ENCODE data around the gene RAB20. TPM values are rescaled to one million over a fixed set of nuclear protein-coding genes. Genes with fewer than 3 reads are reported as not detected.

The RAB20 gene
- total and polyA plus RNA-seq, 10 of the 15 experiments (the other 5 are each of a cell fraction or from before 2014, with no cell fraction given): 0.48 to 33.1 (median 9.6) TPM

GRCh38 chr13:110516500-110516899 lies 45.0 kb downstream of the RAB20 start:
- Histone ChIP-seq H2AFZ (ENCODE audit: control insufficient read depth, low read depth, low read length) (no peak overlapping the region), H3K9ac (ENCODE audit: control insufficient read depth, insufficient read depth, low read length) (no peak overlapping the region), H3K27ac (ENCODE audit: control insufficient read depth, insufficient read depth) (no peak overlapping the region), H3K36me3 (ENCODE audit: control insufficient read depth in 2 of 2, insufficient read depth in 2 of 2, low read length in 1 of 2) (peaks cover 0 to 2% of the 10 kb centered on the region in 2 experiments; a peak in 2 of 4 replicates), H3K4me2 (ENCODE audit: control insufficient read depth, insufficient read depth) (no peak overlapping the region), H3K4me1 (ENCODE audit: control insufficient read depth, insufficient read depth, low read length) (peaks cover 4% of the 10 kb centered on the region; the same call in 1 of the 2 replicates), H3K4me3 (no peak overlapping the region), H4K20me1 (ENCODE audit: control insufficient read depth, insufficient read depth) (peaks cover 3% of the 10 kb centered on the region; the same call in 1 of the 2 replicates), H3K27me3 (replicated peaks in 1 of 2; ENCODE audit: control insufficient read depth in 2 of 2, insufficient read depth in 2 of 2, low read length in 1 of 2) (no peaks in the 10 kb centered on the region; a peak in 1 of 4 replicates), H3K9me3 (replicated peaks; ENCODE audit: control insufficient read depth, insufficient read depth, low read length) (no peaks in the 10 kb centered on the region), H3K79me2 (ENCODE audit: control insufficient read depth, insufficient read depth, low read length) (no peaks in the 10 kb centered on the region)
- whole genome bisulfite sequencing (ENCODE audit: insufficient coverage, insufficient replicate concordance, low lambda C conversion rate, missing lambda C conversion rate): 53% methylated on average over 12 of the region's 12 CpGs
- FAIRE-seq (no peak), DNase-seq (ENCODE audit: low read depth, low spot score) (no peak), ATAC-seq (no peak)
- SMC1A ChIA-PET (ENCODE audit: uncharacterized antibody, unreplicated experiment): interaction anchor here (0.7 kb wide), 1 partner anchor 9 kb away, joined by 3 read pairs; no protein-coding TSS in a partner anchor
- BruUV-seq (replicated peaks): no TSS peak
- in situ Hi-C loops (cut with MboI): no loop called here
- no peak for TF ChIP-seq KLF5 (IDR thresholded peaks at IDR 0.05; ENCODE audit: partially characterized antibody)
- no peak for TF ChIP-seq TAF1 (IDR thresholded peaks at IDR 0.05; ENCODE audit: borderline replicate concordance, low read depth, low read length)
- no peak for TF ChIP-seq ZBTB4 (CRISPR knock-in tag; IDR thresholded peaks at IDR 0.05)
- no peak for TF ChIP-seq RAD21 (IDR thresholded peaks at IDR 0.05; ENCODE audit: insufficient read depth, low read depth, low read length)
- no peak for TF ChIP-seq FOXM1 (IDR thresholded peaks at IDR 0.05; ENCODE audit: low read depth, low read length)
- no peak for TF ChIP-seq TBL1XR1 (IDR thresholded peaks at IDR 0.05; ENCODE audit: low read depth, low read length)
- no peak for TF ChIP-seq CBX5 (IDR thresholded peaks at IDR 0.05; ENCODE audit: low read depth)
- no peak for TF ChIP-seq PML (IDR thresholded peaks at IDR 0.05; ENCODE audit: low read length)
- no peak for TF ChIP-seq SIX5 (IDR thresholded peaks at IDR 0.05; ENCODE audit: low read depth, low read length, severe bottlenecking)
- TF ChIP-seq HDGF (IDR thresholded peaks at IDR 0.05): no peak
- TF ChIP-seq MEF2B (IDR thresholded peaks at IDR 0.05; ENCODE audit: partially characterized antibody, poor library complexity, severe bottlenecking): no peak
- intact Hi-C loops (cut with micrococcal nuclease; ENCODE audit: unreplicated experiment): no loop called here
- POLR2A ChIA-PET: interaction anchor here (0.7 kb wide), 1 partner anchor 32 kb away, joined by 9 read pairs; no protein-coding TSS in a partner anchor
- CTCF ChIA-PET: interaction anchor here (0.6 kb wide), 1 partner anchor 9 kb away, joined by 3 read pairs; no protein-coding TSS in a partner anchor
- RAD21 ChIA-PET (ENCODE audit: unreplicated experiment): no interaction called here
